Measurements from ENCODE around the gene CILP.
"Not testable (repeated sequence)": the region's sequence is repeated elsewhere in the genome, so short reads cannot be mapped to it uniquely, and the experiment has no call there.

The CILP gene

DNA sequence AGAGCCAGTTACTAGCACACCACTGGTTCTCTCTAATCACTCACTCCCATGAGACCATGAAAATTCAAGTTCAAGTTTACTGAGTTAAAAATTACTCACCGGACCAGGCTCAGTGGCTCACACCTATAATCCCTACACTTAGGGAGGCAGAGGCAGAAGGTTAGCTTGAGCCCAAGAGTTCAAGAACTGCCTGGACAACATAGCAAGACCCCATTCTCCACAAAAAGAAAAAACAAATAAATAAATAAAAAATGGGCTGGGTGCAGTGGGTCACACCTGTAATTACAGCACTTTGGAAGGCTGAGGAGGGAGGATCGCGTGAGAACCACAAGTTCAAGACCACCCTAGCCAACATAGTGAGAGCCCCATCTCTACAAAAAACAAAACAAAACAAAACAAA lies 21.2 kb upstream of the CILP start:
- DNase-seq = no peak
- TF ChIP-seq, protein P1, sequence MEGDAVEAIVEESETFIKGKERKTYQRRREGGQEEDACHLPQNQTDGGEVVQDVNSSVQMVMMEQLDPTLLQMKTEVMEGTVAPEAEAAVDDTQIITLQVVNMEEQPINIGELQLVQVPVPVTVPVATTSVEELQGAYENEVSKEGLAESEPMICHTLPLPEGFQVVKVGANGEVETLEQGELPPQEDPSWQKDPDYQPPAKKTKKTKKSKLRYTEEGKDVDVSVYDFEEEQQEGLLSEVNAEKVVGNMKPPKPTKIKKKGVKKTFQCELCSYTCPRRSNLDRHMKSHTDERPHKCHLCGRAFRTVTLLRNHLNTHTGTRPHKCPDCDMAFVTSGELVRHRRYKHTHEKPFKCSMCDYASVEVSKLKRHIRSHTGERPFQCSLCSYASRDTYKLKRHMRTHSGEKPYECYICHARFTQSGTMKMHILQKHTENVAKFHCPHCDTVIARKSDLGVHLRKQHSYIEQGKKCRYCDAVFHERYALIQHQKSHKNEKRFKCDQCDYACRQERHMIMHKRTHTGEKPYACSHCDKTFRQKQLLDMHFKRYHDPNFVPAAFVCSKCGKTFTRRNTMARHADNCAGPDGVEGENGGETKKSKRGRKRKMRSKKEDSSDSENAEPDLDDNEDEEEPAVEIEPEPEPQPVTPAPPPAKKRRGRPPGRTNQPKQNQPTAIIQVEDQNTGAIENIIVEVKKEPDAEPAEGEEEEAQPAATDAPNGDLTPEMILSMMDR (IDR thresholded peaks at IDR 0.05; ENCODE audit: low read depth, low read length, missing control alignments) = no peak
- H3K27me3 ChIP-seq (replicated peaks) = no peaks in the 10 kb centered on the region
- no peaks in the 10 kb centered on the region for H3K36me3 ChIP-seq (replicated peaks)
- no peak overlapping the region for H3K27ac ChIP-seq
- H3K4me3 ChIP-seq (ENCODE audit: low read depth, low read length) = no peak overlapping the region
- in situ Hi-C loops (cut with HindIII; ENCODE audit: low pct_ligation_motif_present, low sequenced_read_pairs) = no loop called here

DNA sequence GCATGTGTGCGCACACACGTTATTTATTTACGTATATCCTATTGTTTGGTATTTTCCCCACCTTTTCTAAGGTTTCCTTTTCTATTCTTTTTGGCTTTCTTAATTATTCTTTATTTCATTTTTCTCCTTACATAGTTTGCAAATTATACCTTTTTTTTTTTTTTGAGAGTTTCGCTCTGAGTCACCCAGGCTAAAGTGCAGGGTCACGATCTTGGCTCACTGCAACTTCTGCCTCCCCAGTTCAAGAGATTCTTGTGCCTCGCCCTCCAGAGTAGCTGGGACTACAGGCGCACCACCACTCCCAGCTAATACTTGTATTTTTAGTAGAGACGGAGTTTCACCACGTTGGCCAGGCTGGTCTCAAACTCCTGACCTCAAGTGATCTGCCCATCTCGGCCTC lies 20.0 kb upstream of the CILP start:
- no peak for DNase-seq
- TF ChIP-seq, protein P1 (IDR thresholded peaks at IDR 0.05; ENCODE audit: low read depth, low read length, missing control alignments) = no peak
- Histone ChIP-seq H3K36me3 (replicated peaks) (no peaks in the 10 kb centered on the region), H3K4me3 (ENCODE audit: low read depth, low read length) (no peak overlapping the region), H3K27ac (no peak overlapping the region), H3K27me3 (replicated peaks) (no peaks in the 10 kb centered on the region)
- in situ Hi-C loops (cut with HindIII; ENCODE audit: low pct_ligation_motif_present, low sequenced_read_pairs) = no loop called here

DNA sequence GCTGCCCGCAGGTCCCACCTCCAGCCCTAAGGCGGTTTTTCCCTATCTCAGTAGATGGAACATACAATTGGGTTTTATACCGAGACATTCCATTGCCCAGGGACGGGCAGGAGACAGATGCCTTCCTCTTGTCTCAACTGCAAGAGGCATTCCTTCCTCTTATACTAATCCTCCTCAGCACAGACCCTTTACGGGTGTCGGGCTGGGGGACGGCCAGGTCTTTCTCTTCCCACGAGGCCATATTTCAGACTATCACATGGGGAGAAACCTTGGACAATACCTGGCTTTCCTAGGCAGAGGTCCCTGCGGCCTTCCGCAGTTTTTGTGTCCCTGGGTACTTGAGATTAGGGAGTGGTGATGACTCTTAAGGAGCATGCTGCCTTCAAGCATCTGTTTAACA lies 15.6 kb upstream of the CILP start:
- H3K27ac ChIP-seq; H3K36me3 ChIP-seq (replicated peaks); in situ Hi-C loops (cut with HindIII; ENCODE audit: low pct_ligation_motif_present, low sequenced_read_pairs); DNase-seq; H3K4me3 ChIP-seq (ENCODE audit: low read depth, low read length); H3K27me3 ChIP-seq (replicated peaks): not testable (repeated sequence)

DNA sequence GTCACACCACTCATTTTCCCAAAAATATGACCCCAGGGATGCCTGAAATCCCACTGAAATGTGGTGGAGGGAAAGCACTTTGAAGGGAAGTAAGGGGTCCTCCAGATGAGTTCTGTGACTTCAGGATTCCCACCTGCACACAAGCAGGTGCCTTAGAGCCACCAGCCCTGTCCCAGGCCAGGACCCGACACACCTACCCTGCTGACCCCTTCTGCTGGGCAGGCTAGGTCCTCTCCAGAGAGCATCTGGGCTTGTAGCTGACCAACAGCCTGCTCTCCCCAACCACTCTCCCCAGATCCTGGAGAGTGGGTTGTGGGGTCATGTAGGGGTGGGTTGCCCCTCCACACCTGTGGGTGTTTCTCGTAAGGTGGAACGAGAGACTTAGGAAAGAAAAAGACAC lies 14.9 kb upstream of the CILP start:
- no peaks in the 10 kb centered on the region for H3K36me3 ChIP-seq (replicated peaks)
- TF ChIP-seq, protein P1 (IDR thresholded peaks at IDR 0.05; ENCODE audit: low read depth, low read length, missing control alignments) = no peak
- in situ Hi-C loops (cut with HindIII; ENCODE audit: low pct_ligation_motif_present, low sequenced_read_pairs) = no loop called here
- no peak overlapping the region for H3K4me3 ChIP-seq (ENCODE audit: low read depth, low read length)
- no peak for DNase-seq
- no peak overlapping the region for H3K27ac ChIP-seq
- H3K27me3 ChIP-seq (replicated peaks) = no peaks in the 10 kb centered on the region

DNA sequence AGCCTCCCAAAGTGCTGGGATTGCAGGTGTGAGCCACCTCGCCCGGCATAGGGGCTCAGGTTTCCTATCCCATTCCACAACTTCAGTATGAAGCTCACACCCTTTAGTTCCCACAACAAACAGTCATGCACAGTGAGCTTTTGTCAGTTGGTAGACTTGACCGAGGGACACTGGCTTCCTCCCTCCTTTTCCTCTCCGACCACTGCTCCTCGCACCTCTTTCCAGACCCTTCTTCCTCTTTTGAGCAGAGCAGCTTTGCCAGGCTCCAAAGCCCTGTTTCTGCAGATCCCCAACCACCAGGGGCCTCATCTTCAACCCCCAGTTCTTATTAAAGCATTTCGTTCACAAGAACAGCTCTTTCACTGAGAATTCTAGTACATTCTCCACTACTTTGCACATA lies 12.7 kb upstream of the CILP start:
- in situ Hi-C loops (cut with HindIII; ENCODE audit: low pct_ligation_motif_present, low sequenced_read_pairs) = no loop called here
- no peaks in the 10 kb centered on the region for H3K27me3 ChIP-seq (replicated peaks)
- no peak overlapping the region for H3K4me3 ChIP-seq (ENCODE audit: low read depth, low read length)
- DNase-seq = no peak
- no peaks in the 10 kb centered on the region for H3K36me3 ChIP-seq (replicated peaks)
- H3K27ac ChIP-seq = no peak overlapping the region
- TF ChIP-seq, protein P1 (IDR thresholded peaks at IDR 0.05; ENCODE audit: low read depth, low read length, missing control alignments) = no peak

DNA sequence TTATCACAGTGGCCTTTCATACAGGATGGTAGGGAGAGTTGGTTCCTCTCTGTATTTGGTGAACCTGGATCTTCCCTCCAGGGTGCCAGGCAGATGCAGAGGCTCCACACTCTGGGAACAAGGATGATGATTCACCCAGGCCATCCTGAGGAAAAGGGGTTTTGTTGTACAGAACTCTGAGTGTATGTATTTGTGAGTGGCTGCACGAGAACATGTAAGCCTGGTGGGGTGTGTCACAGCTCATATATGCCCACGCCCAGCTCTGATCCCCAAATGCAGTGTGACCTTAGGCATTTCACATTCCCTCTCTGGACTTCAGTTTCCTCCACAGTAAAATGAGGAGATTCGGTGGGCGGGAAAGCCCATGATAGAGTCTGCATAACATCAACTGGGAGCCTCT lies 11.6 kb upstream of the CILP start:
- Histone ChIP-seq H3K36me3 (replicated peaks) (no peaks in the 10 kb centered on the region), H3K27me3 (replicated peaks) (no peaks in the 10 kb centered on the region), H3K4me3 (ENCODE audit: low read depth, low read length) (no peak overlapping the region), H3K27ac (no peak overlapping the region)
- in situ Hi-C loops (cut with HindIII; ENCODE audit: low pct_ligation_motif_present, low sequenced_read_pairs) = no loop called here
- DNase-seq = no peak
- TF ChIP-seq, protein P1 (IDR thresholded peaks at IDR 0.05; ENCODE audit: low read depth, low read length, missing control alignments) = no peak

Data from brain microvascular endothelial cell (primary cell).